Common myeloid progenitor, CD34-positive (primary cell): ENCODE data around the gene KCNJ15.

Source experiments
- CTCF ChIA-PET: fragments of 350-600 bp; sonication (Branson Sonifier 250); formaldehyde crosslinking; loops from one replicate; lab custom pipeline; 2021; ENCODE audit warnings: antibody characterized with exemption; lab: Charles Lee
- POLR2A ChIA-PET: fragments of 350-600 bp; sonication (Branson Sonifier 250); formaldehyde crosslinking; loops from one replicate; lab custom pipeline; 2021; ENCODE audit warnings: antibody characterized with exemption; lab: Charles Lee
- DNase-seq, 3 donors: peaks; one replicate each; pipeline versions ENCODE4 v3.0.0 to v3.0.0-alpha.2; 2013
- H3K27ac ChIP-seq, 2 experiments: 1 replicate in 1 of 2; 2 replicates in 1 of 2; pipeline ENCODE4 v1.7.0; 2013; ENCODE audit warnings: inconsistent platforms in 2 of 2, low read length in 2 of 2, mild to moderate bottlenecking in 2 of 2, low read depth in 1 of 2, moderate library complexity in 1 of 2; ENCODE audit not compliant: severe bottlenecking in 2 of 2, insufficient read depth in 1 of 2, poor library complexity in 1 of 2
- H3K27me3 ChIP-seq, 5 experiments: replicated peaks in 2 of 5; 1 replicate in 3 of 5; 2 replicates in 2 of 5; pipeline versions ENCODE4 v1.6.1 to v1.7.0; 2013; ENCODE audit warnings: low read length in 4 of 5, mild to moderate bottlenecking in 2 of 5, moderate library complexity in 2 of 5, inconsistent platforms in 1 of 5; ENCODE audit not compliant: insufficient read depth in 5 of 5, control insufficient read depth in 4 of 5
- H3K36me3 ChIP-seq, 4 experiments: 1 replicate in 2 of 4; 2 replicates in 2 of 4; pipeline versions ENCODE4 v1.6.1 to v1.7.0; 2013; ENCODE audit warnings: low read length in 3 of 4, control low read depth in 1 of 4, mild to moderate bottlenecking in 1 of 4; ENCODE audit not compliant: control insufficient read depth in 4 of 4, insufficient read depth in 4 of 4
- H3K4me1 ChIP-seq, 4 experiments: 1 replicate in 3 of 4; 2 replicates in 1 of 4; pipeline versions ENCODE4 v1.6.1 to v1.7.1; 2013; ENCODE audit warnings: low read length in 3 of 4, mild to moderate bottlenecking in 3 of 4, control low read depth in 1 of 4, inconsistent platforms in 1 of 4, moderate library complexity in 1 of 4; ENCODE audit not compliant: control insufficient read depth in 4 of 4, insufficient read depth in 4 of 4; ENCODE audit errors: control extremely low read depth in 1 of 4
- H3K4me3 ChIP-seq, 7 experiments: 1 replicate in 4 of 7; 2 replicates in 3 of 7; pipeline versions ENCODE4 v1.5.1 to v1.7.0; 2013; ENCODE audit warnings: mild to moderate bottlenecking in 7 of 7, low read length in 6 of 7, moderate library complexity in 6 of 7, inconsistent platforms in 2 of 7, low read depth in 2 of 7, control low read depth in 1 of 7; ENCODE audit not compliant: insufficient read depth in 4 of 7, control insufficient read depth in 1 of 7; ENCODE audit errors: extremely low read depth in 1 of 7
- H3K9me3 ChIP-seq, 5 experiments: 1 replicate in 4 of 5; 2 replicates in 1 of 5; pipeline versions ENCODE4 v1.6.1 to v1.7.1; 2013; ENCODE audit warnings: low read length in 4 of 5, mild to moderate bottlenecking in 2 of 5, inconsistent platforms in 1 of 5, low read depth in 1 of 5, moderate library complexity in 1 of 5; ENCODE audit not compliant: control insufficient read depth in 4 of 5, insufficient read depth in 2 of 5; ENCODE audit errors: control extremely low read depth in 1 of 5
- WGBS: methylation state at CpG from one replicate; pipeline ENCODE4 v1.1.5; 2013; ENCODE audit not compliant: insufficient coverage; 5-methylcytosine and 5-hydroxymethylcytosine counted together

Gene KCNJ15

DNA sequence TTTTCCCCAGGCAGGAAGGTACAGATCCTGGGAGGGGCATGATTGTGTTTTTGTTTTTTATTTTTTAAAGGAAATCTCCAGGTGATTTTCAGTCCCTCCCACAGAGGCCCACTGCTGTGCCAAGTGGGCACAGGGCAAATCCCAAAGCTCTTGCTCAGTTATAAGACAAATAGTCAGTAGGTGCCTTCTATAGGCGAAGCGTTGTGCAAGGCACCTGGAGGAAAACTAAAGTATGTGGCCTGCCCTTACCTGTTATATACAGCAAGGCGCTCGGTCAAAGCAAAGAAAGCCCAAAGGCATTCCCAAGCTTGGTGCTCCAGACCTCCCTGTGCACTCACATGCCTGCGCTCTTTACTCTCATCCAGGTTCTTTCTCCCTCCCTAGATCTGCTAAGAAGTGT lies 81.0 kb downstream of the KCNJ15 start:
- no peak overlapping the region for H3K27ac ChIP-seq
- no peak for DNase-seq
- H3K4me1 ChIP-seq, result no peaks in the 10 kb centered on the region
- H3K9me3 ChIP-seq, result peaks cover 0 to 3% (median 0%) of the 10 kb centered on the region in 5 experiments
- POLR2A ChIA-PET, result no interaction called here
- no peaks in the 10 kb centered on the region for H3K27me3 ChIP-seq
- CTCF ChIA-PET, result interaction anchor here (0.9 to 1.4 kb wide), 3 partner anchors 15 to 165 kb away, joined by 4 read pairs; no protein-coding TSS in a partner anchor
- H3K36me3 ChIP-seq, result no peaks in the 10 kb centered on the region
- 100% methylated on average over 3 of the region's 5 CpGs for WGBS
- no peak overlapping the region for H3K4me3 ChIP-seq

DNA sequence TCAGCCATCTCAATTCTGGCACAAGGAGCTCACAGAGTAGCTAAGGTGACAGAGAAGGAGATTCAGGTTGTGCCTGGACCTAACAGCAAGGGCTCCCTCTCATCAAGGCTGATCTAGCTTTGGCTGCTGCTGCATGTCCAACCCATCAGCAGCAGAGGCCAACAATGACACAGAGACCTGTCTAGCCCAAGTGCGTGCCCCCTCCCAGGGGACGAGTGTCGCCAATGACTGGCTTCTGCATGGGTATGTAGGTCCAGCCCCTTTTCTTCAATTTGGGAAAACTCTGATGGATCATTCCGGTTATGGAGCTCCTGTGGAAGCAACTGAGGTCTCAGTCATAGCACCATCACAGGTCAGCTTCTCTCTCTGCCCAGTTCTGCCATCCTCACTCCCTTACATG lies 83.3 kb downstream of the KCNJ15 start:
- CTCF ChIA-PET, result interaction anchor here (0.8 to 1.7 kb wide), 4 partner anchors 11 to 119 kb away, joined by 3 to 4 read pairs (median 3); no protein-coding TSS in a partner anchor
- WGBS, result 95% methylated on average over 4 of the region's 4 CpGs
- no peak overlapping the region for H3K27ac ChIP-seq

GRCh38 chr21:38341546-38342012 lies 84.8 kb downstream of the KCNJ15 start:
- WGBS, result 91% methylated on average over 5 of the region's 5 CpGs
- Histone ChIP-seq H3K27ac (no peak overlapping the region), H3K4me3 (no peak overlapping the region), H3K4me1 (no peaks in the 10 kb centered on the region), H3K27me3 (no peaks in the 10 kb centered on the region), H3K36me3 (no peaks in the 10 kb centered on the region), H3K9me3 (no peaks in the 10 kb centered on the region)
- ChIA-PET CTCF (no interaction called here), POLR2A (no interaction called here)
- no peak for DNase-seq

More for the DNA sequence above, 83.3 kb downstream of the KCNJ15 start:
- POLR2A ChIA-PET, result no interaction called here
- H3K36me3 ChIP-seq, result no peaks in the 10 kb centered on the region
- DNase-seq, result no peak
- no peaks in the 10 kb centered on the region for H3K27me3 ChIP-seq
- peaks cover 0 to 3% (median 0%) of the 10 kb centered on the region in 5 experiments for H3K9me3 ChIP-seq
- no peak overlapping the region for H3K4me3 ChIP-seq
- H3K4me1 ChIP-seq, result no peaks in the 10 kb centered on the region

DNA sequence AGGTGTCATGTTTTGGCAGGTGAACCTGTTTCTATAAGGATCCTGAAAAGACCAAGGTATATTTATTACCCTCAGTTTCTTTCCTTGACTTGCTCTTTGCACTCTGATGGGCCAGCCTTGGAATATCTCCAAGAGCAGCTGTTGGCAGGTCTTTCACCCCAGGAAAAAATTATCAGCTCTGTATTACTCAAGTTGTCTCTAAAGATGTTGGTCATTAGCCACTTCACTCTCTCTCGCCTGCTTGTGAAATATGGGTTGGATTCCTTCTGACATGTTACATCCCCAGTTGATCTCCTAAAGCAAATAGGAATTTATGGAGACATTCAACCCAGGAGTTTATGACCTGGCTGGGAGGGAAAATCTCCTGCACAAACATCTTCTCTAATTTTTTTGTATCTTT lies 85.9 kb downstream of the KCNJ15 start:
- Histone ChIP-seq H3K27ac (no peak overlapping the region), H3K9me3 (no peaks in the 10 kb centered on the region), H3K27me3 (peaks cover 0 to 2% (median 0%) of the 10 kb centered on the region in 5 experiments), H3K36me3 (no peaks in the 10 kb centered on the region), H3K4me3 (no peak overlapping the region), H3K4me1 (no peaks in the 10 kb centered on the region)
- no CpG with 5 or more reads among the region's 1 CpG for WGBS
- no peak for DNase-seq
- ChIA-PET POLR2A (no interaction called here), CTCF (interaction anchor here (1.3 to 1.7 kb wide), 3 partner anchors 9 to 21 kb away, joined by 3 to 4 read pairs (median 4); no protein-coding TSS in a partner anchor)

- Histone ChIP-seq H3K27ac (no peak overlapping the region), H3K9me3 (no peaks in the 10 kb centered on the region)
- DNase-seq, result no peak
Measured at GRCh38 chr21:38343691-38344090, 86.9 kb downstream of the KCNJ15 start.

DNA sequence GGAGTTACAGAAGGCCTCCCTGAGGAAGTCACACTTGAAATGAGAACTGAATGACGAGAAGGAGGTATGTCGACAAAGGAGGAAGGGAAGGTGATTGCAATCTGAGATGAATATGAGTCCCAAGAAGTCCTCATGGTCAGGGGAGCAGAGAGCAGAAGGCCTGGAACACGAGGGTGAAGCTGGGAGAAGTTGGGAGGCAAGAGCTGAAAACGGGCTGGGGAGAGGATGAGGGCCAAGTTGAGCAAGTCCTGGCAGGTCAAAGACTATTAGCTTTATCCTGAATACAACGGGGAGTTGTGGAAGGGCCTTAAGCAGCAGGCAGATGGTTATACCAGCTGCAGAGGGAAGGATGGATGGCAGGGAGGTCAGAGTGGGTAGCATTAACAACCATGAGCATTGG lies 89.5 kb downstream of the KCNJ15 start:
- Histone ChIP-seq H3K4me1 (peaks cover 0 to 2% (median 0%) of the 10 kb centered on the region in 4 experiments), H3K27ac (no peak overlapping the region), H3K9me3 (no peaks in the 10 kb centered on the region), H3K27me3 (peaks cover 0 to 5% (median 0%) of the 10 kb centered on the region in 5 experiments), H3K36me3 (no peaks in the 10 kb centered on the region), H3K4me3 (no peak overlapping the region)
- DNase-seq, result no peak
- 98% methylated on average over 4 of the region's 5 CpGs for WGBS
- POLR2A ChIA-PET, result no interaction called here
- CTCF ChIA-PET, result interaction anchor here (2.1 kb wide), 1 partner anchor 10 kb away, joined by 7 read pairs; no protein-coding TSS in a partner anchor

More at GRCh38 chr21:38343691-38344090, 86.9 kb downstream of the KCNJ15 start:
- Histone ChIP-seq H3K36me3 (no peaks in the 10 kb centered on the region), H3K4me3 (no peak overlapping the region), H3K27me3 (peaks cover 0 to 2% (median 0%) of the 10 kb centered on the region in 5 experiments), H3K4me1 (no peaks in the 10 kb centered on the region)
- CTCF ChIA-PET, result interaction anchor here (0.6 to 1.7 kb wide), 5 partner anchors 8 to 125 kb away, joined by 3 to 5 read pairs (median 4); no protein-coding TSS in a partner anchor
- 98% methylated on average over 5 of the region's 6 CpGs for WGBS
- POLR2A ChIA-PET, result no interaction called here

GRCh38 chr21:38349111-38349746 lies 92.4 kb downstream of the KCNJ15 start:
- no peak for DNase-seq
- peaks cover 0 to 14% (median 13%) of the 10 kb centered on the region in 4 experiments for H3K4me1 ChIP-seq
- WGBS, result 93% methylated on average over 7 of the region's 10 CpGs
- ChIA-PET CTCF (interaction anchor here (1.6 to 8.9 kb wide), 2 partner anchors 125 to 131 kb away, joined by 4 to 108 read pairs; no protein-coding TSS in a partner anchor), POLR2A (no interaction called here)
- H3K9me3 ChIP-seq, result no peaks in the 10 kb centered on the region
- H3K36me3 ChIP-seq, result no peaks in the 10 kb centered on the region
- H3K27me3 ChIP-seq, result peaks cover 0 to 7% (median 0%) of the 10 kb centered on the region in 5 experiments
- no peak overlapping the region for H3K27ac ChIP-seq
- no peak overlapping the region for H3K4me3 ChIP-seq
